Tibial nerve (tissue), 3 donors: ENCODE measurements around the gene LTBP3.

ENCODE experiments used
- POLR2A ChIP-seq, 2 donors: fragments of 450-650 bp; IDR thresholded peaks; one replicate each; pipeline ENCODE4 v1.6.1; 2017; ENCODE audit warnings: antibody characterized with exemption in 2 of 2, mild to moderate bottlenecking in 2 of 2, moderate library complexity in 2 of 2
- TF ChIP-seq, protein P1 (sequence below), 5 experiments: fragments of 200-600 bp in 3 of 5; fragments of 450-650 bp in 2 of 5; sonication (generic) in 3 of 5; IDR thresholded peaks; one replicate each; pipeline ENCODE4 v1.5.1; 2016 to 2019; ENCODE audit warnings: antibody characterized with exemption in 5 of 5, mild to moderate bottlenecking in 3 of 5, moderate library complexity in 2 of 5

DNA sequence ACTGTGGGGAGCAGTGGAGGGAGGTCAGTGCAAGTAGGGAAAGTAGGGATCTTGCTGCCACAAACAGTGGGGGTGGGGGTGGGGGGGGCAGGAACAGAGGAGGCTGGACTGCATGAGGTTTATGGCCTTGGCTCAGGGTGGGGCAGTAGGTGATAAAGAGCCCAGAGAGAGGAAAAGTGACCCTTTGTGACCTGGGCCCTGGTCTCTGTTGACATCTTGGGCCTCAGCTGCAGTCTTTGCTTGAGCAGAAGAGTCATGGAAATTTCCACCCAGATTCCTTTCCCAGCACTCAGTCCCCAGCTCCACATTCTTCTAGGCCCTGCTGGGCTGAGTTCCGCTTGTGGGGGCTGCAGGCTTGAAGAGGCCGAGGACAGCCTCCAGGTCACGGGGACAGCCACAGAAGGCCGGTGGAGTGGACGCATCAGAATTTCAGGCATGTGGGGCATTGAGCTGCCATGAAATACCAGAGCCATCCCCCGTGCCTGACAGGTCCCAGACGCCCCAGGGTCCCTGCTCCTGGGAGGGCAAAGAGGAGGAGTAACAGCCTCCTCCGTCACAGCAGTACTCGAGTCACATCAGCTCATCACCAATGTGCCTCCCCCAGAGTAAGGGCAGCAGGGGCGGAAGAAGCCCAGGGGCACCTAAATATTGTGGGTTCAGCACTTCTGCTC lies 69.0 kb downstream of the LTBP3 start:
- TF ChIP-seq, protein P1, sequence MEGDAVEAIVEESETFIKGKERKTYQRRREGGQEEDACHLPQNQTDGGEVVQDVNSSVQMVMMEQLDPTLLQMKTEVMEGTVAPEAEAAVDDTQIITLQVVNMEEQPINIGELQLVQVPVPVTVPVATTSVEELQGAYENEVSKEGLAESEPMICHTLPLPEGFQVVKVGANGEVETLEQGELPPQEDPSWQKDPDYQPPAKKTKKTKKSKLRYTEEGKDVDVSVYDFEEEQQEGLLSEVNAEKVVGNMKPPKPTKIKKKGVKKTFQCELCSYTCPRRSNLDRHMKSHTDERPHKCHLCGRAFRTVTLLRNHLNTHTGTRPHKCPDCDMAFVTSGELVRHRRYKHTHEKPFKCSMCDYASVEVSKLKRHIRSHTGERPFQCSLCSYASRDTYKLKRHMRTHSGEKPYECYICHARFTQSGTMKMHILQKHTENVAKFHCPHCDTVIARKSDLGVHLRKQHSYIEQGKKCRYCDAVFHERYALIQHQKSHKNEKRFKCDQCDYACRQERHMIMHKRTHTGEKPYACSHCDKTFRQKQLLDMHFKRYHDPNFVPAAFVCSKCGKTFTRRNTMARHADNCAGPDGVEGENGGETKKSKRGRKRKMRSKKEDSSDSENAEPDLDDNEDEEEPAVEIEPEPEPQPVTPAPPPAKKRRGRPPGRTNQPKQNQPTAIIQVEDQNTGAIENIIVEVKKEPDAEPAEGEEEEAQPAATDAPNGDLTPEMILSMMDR (IDR thresholded peaks at IDR 0.05): peak in 1 of 5 experiments; percentile 6
- no peak for TF ChIP-seq POLR2A (IDR thresholded peaks at IDR 0.05)
